Astrocyte (in vitro differentiated cells and primary cell): ENCODE data around the gene DCHS2. TPM values are rescaled to one million over a fixed set of nuclear protein-coding genes. Genes with fewer than 3 reads are reported as not detected.

Source experiments
- DNase-seq: peaks from one replicate; pipeline ENCODE4 v3.0.0-alpha.2; 2010; ENCODE audit warnings: low read depth
- FAIRE-seq: peaks from 2 replicates; lab custom pipeline; 2011; peaks lifted over from hg19 to GRCh38; lab: Jason Lieb, UNC
- H2AFZ ChIP-seq: 2 replicates; pipeline ENCODE4 v1.6.0; 2012; ENCODE audit warnings: low read depth, low read length, inconsistent platforms
- H3K27ac ChIP-seq: 2 replicates; pipeline ENCODE4 v1.5.1; 2011; ENCODE audit warnings: low read depth, low read length, inconsistent platforms
- H3K27me3 ChIP-seq: 2 replicates; pipeline ENCODE4 v1.6.0; 2011; ENCODE audit warnings: low read length, inconsistent platforms; ENCODE audit not compliant: insufficient read depth
- H3K36me3 ChIP-seq: 2 replicates; pipeline ENCODE4 v1.5.1; 2011; ENCODE audit warnings: low read length, inconsistent platforms; ENCODE audit not compliant: insufficient read depth
- H3K4me1 ChIP-seq: 2 replicates; pipeline ENCODE4 v1.5.1; 2011; ENCODE audit warnings: low read length, inconsistent platforms; ENCODE audit not compliant: insufficient read depth
- H3K4me2 ChIP-seq: 2 replicates; pipeline ENCODE4 v1.6.0; 2012; ENCODE audit warnings: low read length, inconsistent platforms
- H3K4me3 ChIP-seq: 2 replicates; pipeline ENCODE4 v1.5.1; 2011; ENCODE audit warnings: low read depth, mild to moderate bottlenecking, low read length, inconsistent platforms; ENCODE audit not compliant: insufficient read depth
- H3K79me2 ChIP-seq: 2 replicates; pipeline ENCODE4 v1.6.0; 2012; ENCODE audit warnings: mild to moderate bottlenecking, low read length, inconsistent platforms; ENCODE audit not compliant: insufficient read depth
- H3K9ac ChIP-seq: 2 replicates; pipeline ENCODE4 v1.6.0; 2012; ENCODE audit warnings: mild to moderate bottlenecking, low read length, inconsistent platforms
- H3K9me3 ChIP-seq: 2 replicates; pipeline ENCODE4 v1.5.1; 2012; ENCODE audit warnings: low read depth, mild to moderate bottlenecking, low read length, inconsistent platforms; ENCODE audit not compliant: insufficient read depth
- H4K20me1 ChIP-seq: 2 replicates; pipeline ENCODE4 v1.6.0; 2012; ENCODE audit warnings: low read length, inconsistent platforms; ENCODE audit not compliant: insufficient read depth
- H3K27ac Mint-ChIP-seq: one replicate; pipeline ENCODE4 v1.8.0; 2021; ENCODE audit warnings: mild to moderate bottlenecking, mixed read lengths; ENCODE audit not compliant: unreplicated experiment
- H3K27me3 Mint-ChIP-seq: one replicate; pipeline ENCODE4 v1.8.0; 2021; ENCODE audit warnings: low read depth, mixed read lengths; ENCODE audit not compliant: unreplicated experiment
- H3K36me3 Mint-ChIP-seq: one replicate; pipeline ENCODE4 v1.8.0; 2021; ENCODE audit warnings: low read depth, mixed read lengths; ENCODE audit not compliant: unreplicated experiment
- H3K4me1 Mint-ChIP-seq: one replicate; pipeline ENCODE4 v1.8.0; 2021; ENCODE audit warnings: low read depth, mixed read lengths; ENCODE audit not compliant: unreplicated experiment
- H3K4me3 Mint-ChIP-seq: one replicate; pipeline ENCODE4 v1.8.0; 2021; ENCODE audit warnings: mild to moderate bottlenecking, moderate library complexity, mixed read lengths; ENCODE audit not compliant: unreplicated experiment
- H3K9me3 Mint-ChIP-seq: one replicate; pipeline ENCODE4 v1.8.0; 2021; ENCODE audit warnings: mild to moderate bottlenecking, mixed read lengths; ENCODE audit not compliant: unreplicated experiment
- CTCF ChIP-seq: IDR thresholded peaks from 2 replicates; pipeline ENCODE4 v1.5.1; 2011; ENCODE audit warnings: low read depth, mild to moderate bottlenecking, inconsistent platforms, low read length, moderate library complexity; ENCODE audit not compliant: insufficient read depth
- EZH2 ChIP-seq: IDR thresholded peaks from 2 replicates; pipeline ENCODE4 v1.6.1; 2012; ENCODE audit warnings: mild to moderate bottlenecking, low read length, inconsistent platforms; ENCODE audit not compliant: insufficient read depth
- total RNA-seq: library from RNA; stranded (reverse); gene quantifications from 2 replicates; pipeline ENCODE4 v1.2.1, GENCODE V29; 2021

The DCHS2 gene
- total RNA-seq, 1 donor from 2014 or later, result 0.25 TPM

GRCh38 chr4:154472858-154473257, 18.7 kb downstream of the DCHS2 start:
- TF ChIP-seq EZH2, result no peak
- H3K36me3 Mint-ChIP-seq, result no peaks in the 10 kb centered on the region
- H3K27ac ChIP-seq, result no peak overlapping the region
- no peaks in the 10 kb centered on the region for H3K4me1 ChIP-seq
- H3K27me3 Mint-ChIP-seq, result peaks cover 11% of the 10 kb centered on the region
- no peak for DNase-seq
- H3K9ac ChIP-seq, result no peak overlapping the region
- no peak overlapping the region for H3K27ac Mint-ChIP-seq
- no peak for FAIRE-seq
- H3K79me2 ChIP-seq, result no peaks in the 10 kb centered on the region
- H3K9me3 Mint-ChIP-seq, result no peaks in the 10 kb centered on the region
- H3K4me1 Mint-ChIP-seq, result no peaks in the 10 kb centered on the region
- H4K20me1 ChIP-seq, result no peaks in the 10 kb centered on the region
- no peak overlapping the region for H3K4me3 ChIP-seq
- H3K4me2 ChIP-seq, result no peak overlapping the region
- H3K9me3 ChIP-seq, result no peaks in the 10 kb centered on the region
- H2AFZ ChIP-seq, result no peak overlapping the region
- H3K36me3 ChIP-seq, result no peaks in the 10 kb centered on the region
- no peak overlapping the region for H3K4me3 Mint-ChIP-seq
- no peaks in the 10 kb centered on the region for H3K27me3 ChIP-seq

DNA sequence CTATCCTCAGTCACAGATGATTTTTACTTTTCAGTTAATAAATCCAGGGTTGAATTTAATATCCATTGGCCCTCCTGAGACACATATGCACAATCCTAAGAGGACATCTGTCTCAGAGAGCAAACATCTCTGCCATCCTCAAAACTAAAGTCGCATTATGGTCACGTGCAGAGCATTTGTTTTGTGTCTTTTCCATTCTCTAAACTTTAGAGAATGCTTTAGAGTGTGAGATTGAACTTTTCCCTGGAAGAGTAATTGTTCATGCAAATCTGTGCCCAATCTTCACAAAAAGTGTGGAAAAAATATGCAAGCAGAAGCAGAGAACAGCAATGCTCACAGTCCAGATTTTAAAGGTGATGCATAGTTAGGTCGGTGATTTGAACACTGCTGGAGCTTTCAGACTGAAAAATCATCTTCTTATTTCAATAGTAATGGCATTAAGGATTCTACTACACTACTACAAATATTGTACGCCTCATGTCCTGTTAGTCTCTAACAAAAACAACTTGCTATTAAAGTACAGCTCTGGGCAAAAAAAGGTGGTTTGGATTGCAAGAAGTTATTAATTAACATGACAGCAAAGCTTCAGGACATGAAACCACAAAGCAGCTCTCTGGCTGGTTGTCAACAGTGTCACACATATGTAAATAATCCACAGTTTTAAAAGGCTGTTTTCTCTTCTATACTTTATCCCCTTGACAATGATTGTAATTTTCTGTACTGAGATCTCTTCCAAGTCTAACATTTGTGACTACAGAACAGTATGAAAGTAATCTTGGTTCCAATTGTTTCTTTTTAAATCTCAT, 19.9 kb downstream of the DCHS2 start:
- H3K9me3 Mint-ChIP-seq, result no peaks in the 10 kb centered on the region
- H3K36me3 ChIP-seq, result no peaks in the 10 kb centered on the region
- FAIRE-seq (no peak), DNase-seq (no peak)
- no peak overlapping the region for H3K27ac Mint-ChIP-seq
- no peak overlapping the region for H3K4me3 Mint-ChIP-seq
- H3K9me3 ChIP-seq, result no peaks in the 10 kb centered on the region
- no peak for TF ChIP-seq CTCF
- TF ChIP-seq EZH2, result no peak
- no peak overlapping the region for H2AFZ ChIP-seq
- no peaks in the 10 kb centered on the region for H3K79me2 ChIP-seq
- no peaks in the 10 kb centered on the region for H3K4me1 Mint-ChIP-seq
- no peak overlapping the region for H3K4me2 ChIP-seq
- H3K4me3 ChIP-seq, result no peak overlapping the region
- H3K9ac ChIP-seq, result no peak overlapping the region
- no peaks in the 10 kb centered on the region for H3K36me3 Mint-ChIP-seq
- no peak overlapping the region for H3K27ac ChIP-seq
- no peaks in the 10 kb centered on the region for H3K27me3 ChIP-seq
- H3K4me1 ChIP-seq, result no peaks in the 10 kb centered on the region
- peaks cover 10% of the 10 kb centered on the region for H3K27me3 Mint-ChIP-seq
- no peaks in the 10 kb centered on the region for H4K20me1 ChIP-seq

DNA sequence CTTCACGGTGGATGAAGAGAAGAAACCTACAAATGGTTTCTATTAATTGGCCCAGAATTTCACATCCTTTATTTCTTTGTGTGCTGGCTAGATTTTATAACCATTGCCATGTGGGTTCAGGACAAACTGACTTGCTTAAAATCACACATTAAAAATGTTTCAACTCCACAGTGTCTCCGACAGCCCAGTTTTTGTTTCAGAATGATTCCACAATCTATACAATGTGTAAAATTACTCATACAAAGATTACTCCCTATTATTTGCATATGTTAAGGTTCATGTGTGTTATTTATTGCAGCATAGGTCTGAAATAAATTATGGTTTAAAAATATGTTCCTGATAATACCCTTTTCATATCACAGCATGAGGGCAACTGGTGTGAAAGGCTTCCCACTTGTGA, 20.6 kb downstream of the DCHS2 start:
- Histone ChIP-seq H2AFZ (no peak overlapping the region), H3K4me2 (no peak overlapping the region), H3K9me3 (no peaks in the 10 kb centered on the region), H3K9ac (no peak overlapping the region), H3K4me3 (no peak overlapping the region), H4K20me1 (no peaks in the 10 kb centered on the region), H3K36me3 (no peaks in the 10 kb centered on the region), H3K4me1 (no peaks in the 10 kb centered on the region), H3K27me3 (no peaks in the 10 kb centered on the region), H3K79me2 (no peaks in the 10 kb centered on the region), H3K27ac (no peak overlapping the region)
- Mint-ChIP-seq H3K4me3 (no peak overlapping the region), H3K36me3 (no peaks in the 10 kb centered on the region), H3K4me1 (no peaks in the 10 kb centered on the region), H3K27ac (no peak overlapping the region), H3K9me3 (no peaks in the 10 kb centered on the region), H3K27me3 (peaks cover 10% of the 10 kb centered on the region)
- FAIRE-seq (no peak), DNase-seq (no peak)
- no peak for TF ChIP-seq CTCF
- no peak for TF ChIP-seq EZH2
